ENCODE results near the gene NTM. TPM values are rescaled to one million over a fixed set of nuclear protein-coding genes. Genes with fewer than 3 reads are reported as not detected.

NTM gene
- total and polyA plus RNA-seq, 2 donors (not counting 3 experiments of a cell fraction or from before 2014, with no cell fraction given) = 1.00 to 1.1 TPM

- Histone ChIP-seq H3K4me3 (replicated peaks in 1 of 3; ENCODE audit: insufficient read depth in 1 of 3, low read depth in 1 of 3, low read length in 3 of 3) (no peak overlapping the region), H3K4me2 (ENCODE audit: insufficient read depth, low read length) (no peak overlapping the region), H3K9me3 (replicated peaks; ENCODE audit: control insufficient read depth, insufficient read depth, low read length) (no peaks in the 10 kb centered on the region), H4K20me1 (replicated peaks; ENCODE audit: control insufficient read depth, extremely low read depth, insufficient read depth, low read length) (no peaks in the 10 kb centered on the region), H3K9ac (replicated peaks; ENCODE audit: extremely low read depth, insufficient read depth, low read length) (no peak overlapping the region), H3K4me1 (ENCODE audit: control insufficient read depth, extremely low read depth, insufficient read depth, low read length) (no peaks in the 10 kb centered on the region), H3K79me2 (ENCODE audit: control insufficient read depth, insufficient read depth, low read length) (no peaks in the 10 kb centered on the region), H3K27ac (ENCODE audit: insufficient read depth, low read depth, low read length) (no peak overlapping the region), H3K27me3 (ENCODE audit: control insufficient read depth in 2 of 2, insufficient read depth in 2 of 2, low read length in 2 of 2) (no peaks in the 10 kb centered on the region), H2AFZ (ENCODE audit: low read depth, low read length) (no peak overlapping the region), H3K36me3 (ENCODE audit: control insufficient read depth in 2 of 2, extremely low read depth in 1 of 2, insufficient read depth in 2 of 2, low read length in 2 of 2) (no peaks in the 10 kb centered on the region), H3K9me1 (replicated peaks; ENCODE audit: control insufficient read depth, extremely low read depth, insufficient read depth, low read length) (no peaks in the 10 kb centered on the region)
- FAIRE-seq = no peak
- ChIA-PET POLR2A (no interaction called here), CTCF (no interaction called here)
- DNase-seq (ENCODE audit: low read depth, low spot score) = no peak
- TF ChIP-seq GATA2 (IDR thresholded peaks at IDR 0.05; ENCODE audit: insufficient read depth, insufficient read length, low read depth, low read length) (no peak), CTCF (IDR thresholded peaks at IDR 0.05; ENCODE audit: extremely low read depth in 1 of 2, insufficient read depth in 1 of 2, low read depth in 1 of 2, low read length in 2 of 2) (no peak), POLR2AphosphoS5 (IDR thresholded peaks at IDR 0.05; ENCODE audit: insufficient read depth, low read depth, low read length) (no peak), FOS (IDR thresholded peaks at IDR 0.05; ENCODE audit: borderline replicate concordance, insufficient read depth, low read length) (no peak)
- no TSS peak for BruUV-seq (replicated peaks)
- dilution Hi-C loops (cut with MboI; ENCODE audit: extremely low pct_ligation_motif_present, low sequenced_read_pairs) = no loop called here
- intact Hi-C loops (cut with micrococcal nuclease) = no loop called here
These were observed 716.7 kb downstream of the NTM start for GRCh38 chr11:132087148-132087547.

GRCh38 chr11:132088551-132088950, 718.1 kb downstream of the NTM start:
- Histone ChIP-seq H3K4me1 (ENCODE audit: control insufficient read depth, extremely low read depth, insufficient read depth, low read length) (no peaks in the 10 kb centered on the region), H3K9ac (replicated peaks; ENCODE audit: extremely low read depth, insufficient read depth, low read length) (no peak overlapping the region), H3K36me3 (ENCODE audit: control insufficient read depth in 2 of 2, extremely low read depth in 1 of 2, insufficient read depth in 2 of 2, low read length in 2 of 2) (no peaks in the 10 kb centered on the region), H3K9me1 (replicated peaks; ENCODE audit: control insufficient read depth, extremely low read depth, insufficient read depth, low read length) (no peaks in the 10 kb centered on the region), H4K20me1 (replicated peaks; ENCODE audit: control insufficient read depth, extremely low read depth, insufficient read depth, low read length) (no peaks in the 10 kb centered on the region), H3K4me3 (replicated peaks in 1 of 3; ENCODE audit: insufficient read depth in 1 of 3, low read depth in 1 of 3, low read length in 3 of 3) (no peak overlapping the region), H2AFZ (ENCODE audit: low read depth, low read length) (no peak overlapping the region), H3K79me2 (ENCODE audit: control insufficient read depth, insufficient read depth, low read length) (no peaks in the 10 kb centered on the region), H3K27me3 (ENCODE audit: control insufficient read depth in 2 of 2, insufficient read depth in 2 of 2, low read length in 2 of 2) (no peaks in the 10 kb centered on the region), H3K4me2 (ENCODE audit: insufficient read depth, low read length) (no peak overlapping the region), H3K9me3 (replicated peaks; ENCODE audit: control insufficient read depth, insufficient read depth, low read length) (no peaks in the 10 kb centered on the region), H3K27ac (ENCODE audit: insufficient read depth, low read depth, low read length) (no peak overlapping the region)
- ChIA-PET CTCF (interaction anchor here (0.8 kb wide), 1 partner anchor 10 kb away, joined by 3 read pairs; no protein-coding TSS in a partner anchor), POLR2A (no interaction called here)
- intact Hi-C loops (cut with micrococcal nuclease) (no loop called here), dilution Hi-C loops (cut with MboI; ENCODE audit: extremely low pct_ligation_motif_present, low sequenced_read_pairs) (no loop called here)
- DNase-seq (ENCODE audit: low read depth, low spot score) = no peak
- no peak for FAIRE-seq
- no TSS peak for BruUV-seq (replicated peaks)
- no peak for TF ChIP-seq GATA2 (IDR thresholded peaks at IDR 0.05; ENCODE audit: insufficient read depth, insufficient read length, low read depth, low read length)
- TF ChIP-seq FOS (IDR thresholded peaks at IDR 0.05; ENCODE audit: borderline replicate concordance, insufficient read depth, low read length) = no peak
- TF ChIP-seq MAX (IDR thresholded peaks at IDR 0.05; ENCODE audit: insufficient read depth, insufficient read length) = no peak
- no peak for TF ChIP-seq EZH2 (IDR thresholded peaks at IDR 0.05; ENCODE audit: borderline replicate concordance, low read depth, low read length, severe bottlenecking)
- TF ChIP-seq MYC (IDR thresholded peaks at IDR 0.05; ENCODE audit: low read depth, low read length) = no peak
- no peak for TF ChIP-seq CTCF (IDR thresholded peaks at IDR 0.05; ENCODE audit: extremely low read depth in 1 of 2, insufficient read depth in 1 of 2, low read depth in 1 of 2, low read length in 2 of 2)
- TF ChIP-seq POLR2AphosphoS5 (IDR thresholded peaks at IDR 0.05; ENCODE audit: insufficient read depth, low read depth, low read length) = no peak
- no peak for TF ChIP-seq JUN (IDR thresholded peaks at IDR 0.05; ENCODE audit: borderline replicate concordance, insufficient read depth, insufficient read length, low read depth)
- TF ChIP-seq POLR2A (IDR thresholded peaks at IDR 0.05; ENCODE audit: low read depth, low read length) = no peak

Measured in endothelial cell of umbilical vein (primary cell).